Measurements from ENCODE around the gene FGD4.

Gene FGD4

GRCh38 chr12:32617534-32617933 is 218.2 kb downstream of the FGD4 start:
- DNase-seq: no peak

- no peak for DNase-seq
These were observed 218.8 kb downstream of the FGD4 start for GRCh38 chr12:32618115-32618514.

GRCh38 chr12:32627976-32628375 is 228.6 kb downstream of the FGD4 start:
- no peak for DNase-seq

- DNase-seq: no peak
These were observed 242.0 kb downstream of the FGD4 start for GRCh38 chr12:32641287-32641901.

- DNase-seq: no peak
These were observed 245.1 kb downstream of the FGD4 start for GRCh38 chr12:32644431-32644830.

GRCh38 chr12:32647275-32647674 is 247.9 kb downstream of the FGD4 start:
- no peak for DNase-seq

- DNase-seq: no peak
These were observed 251.2 kb downstream of the FGD4 start for GRCh38 chr12:32650508-32650907.

GRCh38 chr12:32651151-32651955 is 252.0 kb downstream of the FGD4 start:
- no peak for DNase-seq

- no peak for DNase-seq
These were observed 252.5 kb downstream of the FGD4 start for GRCh38 chr12:32651956-32652210.

- DNase-seq: no peak
These were observed 260.6 kb downstream of the FGD4 start for GRCh38 chr12:32659908-32660440.

GRCh38 chr12:32661706-32662105 is 262.3 kb downstream of the FGD4 start:
- DNase-seq: no peak

- no peak for DNase-seq
These were observed 263.3 kb downstream of the FGD4 start for GRCh38 chr12:32662665-32663064.

GRCh38 chr12:32666018-32666417 is 266.7 kb downstream of the FGD4 start:
- DNase-seq: no peak

- DNase-seq: no peak
These were observed 270.2 kb downstream of the FGD4 start for GRCh38 chr12:32669584-32669983.

- DNase-seq: peak; percentile 63
These were observed 272.8 kb downstream of the FGD4 start for GRCh38 chr12:32671930-32672780.

- peak; percentile 90 for DNase-seq
These were observed 279.9 kb downstream of the FGD4 start, which contains the start of gene DNM1L for GRCh38 chr12:32679091-32679919. DNM1L (plus strand) TSS chr12:32679301; CDS start chr12:32679364, 63 bp downstream.

- DNase-seq: no peak
These were observed 280.5 kb downstream of the FGD4 start for GRCh38 chr12:32679920-32680237.

- DNase-seq: no peak
These were observed 281.4 kb downstream of the FGD4 start for GRCh38 chr12:32680787-32681186.

- DNase-seq: no peak
These were observed 281.9 kb downstream of the FGD4 start for GRCh38 chr12:32681272-32681671.

- DNase-seq: no peak
These were observed 287.0 kb downstream of the FGD4 start for GRCh38 chr12:32686340-32686739.

GRCh38 chr12:32688786-32689185 is 289.4 kb downstream of the FGD4 start:
- DNase-seq: no peak

GRCh38 chr12:32690927-32691326 is 291.6 kb downstream of the FGD4 start:
- DNase-seq: no peak

GRCh38 chr12:32692358-32692757 is 293.0 kb downstream of the FGD4 start:
- no peak for DNase-seq

Data from 8988T (cell line).